ENCODE results near the gene GATD1. TPM values are rescaled to one million over a fixed set of nuclear protein-coding genes. Genes with fewer than 3 reads are reported as not detected.

Gene GATD1, protein sequence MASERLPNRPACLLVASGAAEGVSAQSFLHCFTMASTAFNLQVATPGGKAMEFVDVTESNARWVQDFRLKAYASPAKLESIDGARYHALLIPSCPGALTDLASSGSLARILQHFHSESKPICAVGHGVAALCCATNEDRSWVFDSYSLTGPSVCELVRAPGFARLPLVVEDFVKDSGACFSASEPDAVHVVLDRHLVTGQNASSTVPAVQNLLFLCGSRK
- 28.9 and 39.9 TPM in 2 replicates for total RNA-seq (2014; rRNA removed; shearing (Covaris generic))

DNA sequence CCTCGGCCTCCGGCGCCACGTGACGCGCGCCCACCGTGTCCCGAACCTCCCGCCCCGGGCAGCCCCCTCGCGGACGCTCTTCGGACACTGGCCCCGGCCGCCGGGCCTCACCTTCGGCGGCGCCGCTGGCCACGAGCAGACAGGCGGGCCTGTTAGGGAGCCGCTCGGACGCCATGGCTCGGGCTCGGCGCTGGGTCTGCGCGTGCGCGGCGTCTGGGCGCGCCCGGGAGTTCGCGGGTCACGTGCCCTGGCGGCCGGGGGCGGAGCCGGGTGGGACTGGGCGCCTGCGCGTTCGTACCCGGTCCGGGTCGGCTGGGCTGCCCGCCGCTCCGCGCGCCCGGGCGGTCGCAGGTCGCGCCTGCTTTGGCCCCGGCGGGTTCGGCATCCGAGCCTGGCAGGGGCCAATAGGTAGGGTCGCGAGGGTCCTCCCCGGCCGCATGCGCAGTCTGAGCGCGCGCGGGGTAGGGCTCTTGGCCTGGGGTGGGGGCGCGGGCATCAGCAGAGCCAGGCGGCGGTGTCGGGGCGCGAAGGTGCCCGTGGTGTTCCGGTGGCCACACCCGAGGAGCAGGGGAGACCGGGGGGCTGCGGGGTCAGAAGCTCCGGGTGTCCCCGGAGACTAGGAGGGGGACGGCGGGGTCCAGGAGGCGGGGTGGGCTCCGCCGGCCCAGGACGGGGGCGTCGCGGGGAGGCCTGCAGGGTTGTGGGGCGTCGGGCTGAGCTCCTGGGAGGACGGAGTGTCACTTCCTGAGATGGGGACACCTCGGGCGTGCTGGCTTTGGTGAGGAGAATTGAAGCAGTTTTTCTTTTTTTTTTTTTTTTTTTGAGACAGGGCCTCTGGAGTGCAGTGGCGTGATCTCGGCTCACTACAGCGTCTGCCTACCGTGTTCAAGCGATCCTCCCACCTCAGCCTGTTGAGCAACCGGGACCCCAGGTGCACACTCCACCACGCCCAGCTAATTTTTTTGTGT lies at the start of gene GATD1:
Gene GATD1 (minus strand): TSS at position 200 of the 968 bp plus-strand sequence. CDS start 25 bp downstream, at position 175.
- Histone ChIP-seq H3K36me3 (peaks cover 7% of the 10 kb centered on the region; the same call in 1 of the 2 replicates), H3K27me3 (no peaks in the 10 kb centered on the region), H3K9me3 (replicated peaks) (no peaks in the 10 kb centered on the region), H3K27ac (peak within 1 kb of the TSS; percentile 66), H3K4me3 (peak within 1 kb of the TSS; percentile 99), H3K4me1 (peaks cover 17% of the 10 kb centered on the region; the same call in 1 of the 2 replicates)
- DNase-seq, result peak; percentile 89 to 91

DNA sequence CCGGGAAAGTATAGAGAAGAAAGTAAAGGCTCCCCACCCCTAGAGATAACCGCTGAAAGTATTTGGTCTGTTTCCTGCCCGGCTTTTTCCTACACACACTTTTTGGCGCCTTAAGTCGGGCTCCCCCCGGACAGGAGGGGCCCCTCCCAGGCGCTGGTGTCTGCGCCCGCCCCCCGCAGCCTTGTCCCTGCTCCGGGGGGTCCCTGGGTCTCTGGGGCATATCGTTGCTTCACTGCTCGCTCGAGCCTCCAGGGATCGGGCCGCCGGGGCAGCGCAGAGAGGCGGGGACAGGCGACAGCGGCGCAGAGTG lies 49.5 kb upstream of the GATD1 start:
- peaks cover 33% of the 10 kb centered on the region for H3K4me1 ChIP-seq
- DNase-seq, result no peak
- H3K27ac ChIP-seq, result no peak overlapping the region
- no peaks in the 10 kb centered on the region; the same call in 1 of the 2 replicates for H3K36me3 ChIP-seq
- H3K4me3 ChIP-seq, result peak overlapping the region; percentile 54
- H3K9me3 ChIP-seq (replicated peaks), result no peaks in the 10 kb centered on the region
- H3K27me3 ChIP-seq, result no peaks in the 10 kb centered on the region

DNA sequence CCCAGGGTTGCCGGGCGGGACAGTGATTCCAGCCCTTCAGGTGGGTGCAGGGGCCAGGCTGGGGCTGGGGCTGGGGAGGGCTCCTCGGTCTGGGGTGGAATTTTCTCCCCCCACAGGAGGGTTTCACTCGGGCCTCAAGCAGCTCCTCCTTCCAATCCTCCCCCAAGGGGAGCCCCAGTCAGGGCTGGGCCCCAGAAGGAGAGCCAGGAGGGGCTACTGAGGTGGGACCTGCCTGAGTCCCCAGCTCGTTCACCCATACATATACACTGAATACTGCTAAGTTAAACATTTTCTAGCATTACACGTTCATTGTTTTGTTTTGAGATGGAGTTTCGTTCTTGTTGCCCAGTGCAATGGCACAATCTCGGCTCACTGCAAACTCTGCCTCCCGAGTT lies 48.9 kb upstream of the GATD1 start:
- no peak overlapping the region for H3K27ac ChIP-seq
- no peak overlapping the region for H3K4me3 ChIP-seq
- no peak for DNase-seq
- no peaks in the 10 kb centered on the region for H3K27me3 ChIP-seq
- H3K9me3 ChIP-seq (replicated peaks), result no peaks in the 10 kb centered on the region
- H3K4me1 ChIP-seq, result peaks cover 34% of the 10 kb centered on the region
- H3K36me3 ChIP-seq, result no peaks in the 10 kb centered on the region; the same call in 1 of the 2 replicates

DNA sequence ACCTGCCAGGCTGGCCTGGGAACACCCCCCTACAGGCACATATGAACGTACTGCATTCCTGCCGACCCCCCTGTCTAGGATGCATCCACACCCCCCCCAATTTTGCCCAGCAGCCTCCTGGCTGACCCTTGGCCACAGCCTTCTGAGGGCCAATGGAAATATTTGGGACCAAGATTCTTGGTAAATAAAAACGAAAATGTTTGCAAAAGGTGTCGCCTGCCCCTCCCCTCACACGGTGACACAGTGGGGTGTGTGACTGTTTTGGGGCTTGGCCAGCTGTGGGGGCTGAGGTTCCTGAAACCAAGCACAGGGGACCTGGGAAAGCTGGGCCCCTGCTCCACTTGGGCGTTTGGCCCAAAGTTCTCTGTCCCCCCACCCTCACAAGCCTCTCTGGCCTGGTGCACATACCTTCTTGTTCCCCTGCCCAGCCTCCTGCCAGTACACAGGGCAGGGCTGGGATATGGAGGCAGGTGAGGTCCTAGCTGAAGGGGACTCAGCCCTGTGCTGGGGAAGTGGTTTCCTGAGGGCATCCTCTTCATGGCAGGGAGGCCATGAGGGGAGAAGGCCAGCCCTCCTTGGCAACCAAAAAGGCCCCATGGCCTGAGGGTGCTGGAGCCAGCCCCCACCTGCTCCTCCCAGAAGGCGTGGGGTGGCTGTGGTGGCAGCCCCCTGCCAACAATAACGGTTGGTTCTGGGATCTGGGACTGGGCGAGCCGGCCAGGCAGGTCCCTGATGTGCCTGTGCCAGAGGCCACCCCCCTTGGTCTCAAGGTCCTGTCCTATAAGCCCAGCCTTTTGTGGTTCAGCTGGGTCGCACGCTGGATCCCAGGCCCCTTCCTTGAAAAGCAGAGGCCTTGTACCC lies 48.3 kb upstream of the GATD1 start:
- no peaks in the 10 kb centered on the region; the same call in 1 of the 2 replicates for H3K36me3 ChIP-seq
- DNase-seq, result no peak
- no peak overlapping the region for H3K27ac ChIP-seq
- H3K4me1 ChIP-seq, result peaks cover 34% of the 10 kb centered on the region
- no peaks in the 10 kb centered on the region for H3K9me3 ChIP-seq (replicated peaks)
- no peak overlapping the region for H3K4me3 ChIP-seq
- H3K27me3 ChIP-seq, result no peaks in the 10 kb centered on the region

DNA sequence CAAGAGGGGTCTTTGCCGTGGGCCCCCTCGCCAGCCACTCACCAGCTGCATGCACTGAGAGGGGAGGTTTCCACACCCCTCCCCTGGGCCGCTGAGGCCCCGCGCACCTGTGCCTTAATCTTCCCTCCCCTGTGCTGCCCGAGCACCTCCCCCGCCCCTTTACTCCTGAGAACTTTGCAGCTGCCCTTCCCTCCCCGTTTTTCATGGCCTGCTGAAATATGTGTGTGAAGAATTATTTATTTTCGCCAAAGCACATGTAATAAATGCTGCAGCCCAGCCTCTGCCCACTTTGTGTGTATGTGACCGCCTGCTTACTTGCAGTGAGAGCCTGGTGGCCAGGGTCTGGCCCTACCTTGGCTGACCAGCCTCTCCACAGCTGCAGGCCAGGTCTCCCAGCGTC lies 47.7 kb upstream of the GATD1 start:
- H3K27me3 ChIP-seq, result no peaks in the 10 kb centered on the region
- no peak overlapping the region for H3K27ac ChIP-seq
- H3K4me1 ChIP-seq, result peaks cover 32% of the 10 kb centered on the region
- no peaks in the 10 kb centered on the region; the same call in 1 of the 2 replicates for H3K36me3 ChIP-seq
- H3K9me3 ChIP-seq (replicated peaks), result no peaks in the 10 kb centered on the region
- H3K4me3 ChIP-seq, result no peak overlapping the region
- DNase-seq, result no peak

DNA sequence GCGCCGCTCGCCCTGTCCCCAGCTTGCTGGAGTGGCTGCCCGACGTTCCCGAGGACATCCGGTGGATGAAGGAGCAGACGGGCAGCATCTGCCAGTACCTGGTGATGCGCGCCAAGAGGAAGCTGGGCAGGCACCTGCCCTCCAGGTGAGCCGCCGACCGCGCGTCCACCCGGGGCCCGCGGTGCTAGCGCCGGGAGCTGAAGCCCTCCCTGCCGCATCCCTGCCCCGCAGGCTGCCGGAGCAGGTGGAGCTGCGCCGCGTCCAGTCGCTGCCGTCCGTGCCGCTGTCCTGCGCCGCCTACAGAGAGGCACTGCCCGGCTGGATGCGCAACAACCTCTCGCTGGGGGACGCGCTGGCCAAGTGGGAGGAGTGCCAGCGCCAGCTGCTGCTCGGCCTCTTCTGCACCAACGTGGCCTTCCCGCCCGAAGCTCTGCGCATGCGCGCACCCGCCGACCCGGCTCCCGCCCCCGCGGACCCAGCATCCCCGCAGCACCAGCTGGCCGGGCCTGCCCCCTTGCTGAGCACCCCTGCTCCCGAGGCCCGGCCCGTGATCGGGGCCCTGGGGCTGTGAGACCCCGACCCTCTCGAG lies 47.1 kb upstream of the GATD1 start:
- Histone ChIP-seq H3K36me3 (no peaks in the 10 kb centered on the region; the same call in 1 of the 2 replicates), H3K9me3 (replicated peaks) (no peaks in the 10 kb centered on the region), H3K4me1 (peaks cover 32% of the 10 kb centered on the region), H3K27me3 (no peaks in the 10 kb centered on the region), H3K27ac (no peak overlapping the region), H3K4me3 (no peak overlapping the region)
- DNase-seq, result no peak

DNA sequence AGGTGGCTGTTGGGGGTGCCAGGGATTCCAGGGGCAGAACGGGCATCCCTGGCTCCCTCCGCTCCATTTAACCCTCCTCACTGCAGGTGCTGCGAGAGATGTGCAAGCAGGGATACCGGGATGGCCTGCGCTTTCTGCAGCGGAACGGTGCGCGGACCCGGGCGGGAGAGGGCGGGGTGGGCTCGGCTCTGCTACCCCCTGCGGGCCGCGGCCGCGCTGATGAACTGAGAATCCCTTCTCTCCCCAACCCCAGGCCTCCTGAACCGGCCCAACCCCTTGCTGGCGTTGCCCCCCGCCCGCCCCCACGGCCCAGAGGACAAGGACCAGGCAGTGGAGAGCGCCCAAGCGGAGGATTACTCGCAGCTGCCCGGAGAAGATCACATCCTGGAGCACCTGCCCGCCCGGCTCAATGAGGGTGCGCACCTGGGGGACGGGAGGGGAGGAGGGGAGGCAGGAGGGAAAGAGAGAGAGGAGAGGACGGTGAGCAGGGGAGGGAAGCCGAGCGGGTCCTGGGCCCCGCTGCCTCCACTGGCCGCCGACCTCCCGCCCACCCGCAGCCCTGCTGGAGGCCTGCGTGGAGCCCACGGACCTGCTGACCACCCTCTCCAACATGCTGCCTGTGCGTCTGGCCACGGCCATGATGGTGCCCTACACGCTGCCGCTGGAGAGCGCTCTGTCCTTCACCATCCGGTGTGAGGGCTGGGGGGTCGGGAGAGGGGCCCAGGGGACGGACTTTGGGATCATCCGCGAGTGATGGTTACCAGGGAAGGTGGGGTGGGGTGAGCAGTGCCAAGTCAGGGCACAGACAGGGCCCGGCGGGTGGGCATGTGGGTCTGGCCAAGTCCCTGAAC lies 46.4 kb upstream of the GATD1 start:
- no peak overlapping the region for H3K4me3 ChIP-seq
- H3K4me1 ChIP-seq, result peaks cover 34% of the 10 kb centered on the region
- H3K9me3 ChIP-seq (replicated peaks), result no peaks in the 10 kb centered on the region
- no peak overlapping the region for H3K27ac ChIP-seq
- no peaks in the 10 kb centered on the region; the same call in 1 of the 2 replicates for H3K36me3 ChIP-seq
- H3K27me3 ChIP-seq, result no peaks in the 10 kb centered on the region
- DNase-seq, result no peak

DNA sequence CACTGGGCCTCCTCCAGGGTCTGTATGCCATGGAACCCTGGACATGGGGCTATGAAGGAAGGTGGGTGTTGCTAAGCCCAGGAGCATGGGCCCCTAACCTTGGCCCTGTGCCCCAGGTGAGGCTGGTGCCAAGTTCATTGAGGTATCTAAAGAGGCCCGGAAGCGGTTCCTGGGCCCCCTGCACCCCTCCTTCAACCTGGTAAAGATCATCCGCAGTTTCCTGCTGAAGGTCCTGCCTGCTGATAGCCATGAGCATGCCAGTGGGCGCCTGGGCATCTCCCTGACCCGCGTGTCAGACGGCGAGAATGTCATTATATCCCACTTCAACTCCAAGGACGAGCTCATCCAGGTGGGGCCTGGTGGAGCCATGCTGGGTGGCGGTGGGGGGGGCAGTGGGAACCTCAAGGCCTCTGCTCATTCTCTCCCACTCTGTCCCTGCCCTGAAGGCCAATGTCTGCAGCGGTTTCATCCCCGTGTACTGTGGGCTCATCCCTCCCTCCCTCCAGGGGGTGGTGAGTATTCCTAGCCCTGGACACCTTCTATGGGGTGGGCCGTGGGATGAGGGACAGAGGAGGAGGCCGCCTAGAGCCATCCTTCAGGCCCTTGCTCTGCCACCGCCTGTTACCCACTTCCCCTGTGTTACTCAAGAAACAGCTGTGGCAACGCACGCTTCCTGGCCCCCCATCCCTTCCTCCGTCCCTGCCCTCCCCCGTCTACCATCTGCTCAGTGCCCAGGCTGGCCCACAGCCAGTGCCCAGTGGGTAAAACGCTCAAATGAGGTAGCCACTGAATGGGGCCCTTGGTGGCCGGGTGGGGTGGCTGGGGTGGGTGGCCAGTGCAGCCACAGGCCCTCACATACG lies 44.5 kb upstream of the GATD1 start:
- H3K27ac ChIP-seq, result no peak overlapping the region
- no peaks in the 10 kb centered on the region; the same call in 1 of the 2 replicates for H3K36me3 ChIP-seq
- DNase-seq, result no peak
- no peaks in the 10 kb centered on the region for H3K27me3 ChIP-seq
- H3K9me3 ChIP-seq (replicated peaks), result no peaks in the 10 kb centered on the region
- H3K4me1 ChIP-seq, result peaks cover 25% of the 10 kb centered on the region
- no peak overlapping the region for H3K4me3 ChIP-seq

DNA sequence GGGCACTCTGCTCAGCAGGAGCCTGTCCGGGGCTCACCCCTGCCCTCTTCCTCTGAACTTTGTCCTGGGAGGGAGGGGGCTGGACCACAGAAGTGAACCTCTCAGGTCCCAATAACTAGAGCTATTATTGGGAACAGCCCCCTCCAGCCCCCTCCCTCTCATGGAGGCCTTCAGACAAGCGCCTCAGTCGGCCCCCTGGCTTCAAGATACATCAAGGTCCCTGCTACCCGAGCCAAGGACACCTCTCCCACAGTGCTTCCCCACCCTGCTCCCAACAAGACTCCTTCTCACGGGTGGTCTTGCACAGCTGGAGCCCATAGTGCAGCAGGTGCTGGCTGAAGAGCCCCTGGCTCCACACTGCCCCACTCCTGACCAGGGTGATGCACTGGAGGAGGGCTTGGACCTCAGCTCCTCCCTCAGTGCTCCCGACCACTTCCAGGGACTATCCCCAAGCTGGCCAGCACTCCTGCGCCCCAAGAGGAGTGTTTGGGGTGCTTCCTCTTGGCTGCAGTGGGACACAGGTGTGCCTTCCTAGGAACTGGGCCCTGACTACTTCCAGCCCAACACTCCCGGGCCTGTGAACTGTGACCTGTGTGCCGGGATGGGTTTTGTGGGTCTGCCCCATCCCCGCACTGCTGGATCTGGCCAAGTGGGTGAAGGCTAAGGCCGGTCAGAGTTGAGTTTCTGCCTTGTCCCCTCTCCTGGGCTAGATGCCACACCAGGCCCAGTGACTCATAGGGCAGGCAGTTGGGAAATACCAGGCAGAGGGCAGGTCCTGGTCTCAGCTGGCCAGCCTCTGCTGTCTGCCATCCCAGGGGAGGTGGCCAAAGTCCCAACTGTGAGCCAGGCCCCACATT lies 43.6 kb upstream of the GATD1 start:
- Histone ChIP-seq H3K4me1 (peaks cover 22% of the 10 kb centered on the region), H3K27me3 (no peaks in the 10 kb centered on the region), H3K4me3 (peak overlapping the region; percentile 89), H3K27ac (peak overlapping the region; percentile 41), H3K36me3 (no peaks in the 10 kb centered on the region; the same call in 1 of the 2 replicates), H3K9me3 (replicated peaks) (no peaks in the 10 kb centered on the region)
- DNase-seq, result no peak

DNA sequence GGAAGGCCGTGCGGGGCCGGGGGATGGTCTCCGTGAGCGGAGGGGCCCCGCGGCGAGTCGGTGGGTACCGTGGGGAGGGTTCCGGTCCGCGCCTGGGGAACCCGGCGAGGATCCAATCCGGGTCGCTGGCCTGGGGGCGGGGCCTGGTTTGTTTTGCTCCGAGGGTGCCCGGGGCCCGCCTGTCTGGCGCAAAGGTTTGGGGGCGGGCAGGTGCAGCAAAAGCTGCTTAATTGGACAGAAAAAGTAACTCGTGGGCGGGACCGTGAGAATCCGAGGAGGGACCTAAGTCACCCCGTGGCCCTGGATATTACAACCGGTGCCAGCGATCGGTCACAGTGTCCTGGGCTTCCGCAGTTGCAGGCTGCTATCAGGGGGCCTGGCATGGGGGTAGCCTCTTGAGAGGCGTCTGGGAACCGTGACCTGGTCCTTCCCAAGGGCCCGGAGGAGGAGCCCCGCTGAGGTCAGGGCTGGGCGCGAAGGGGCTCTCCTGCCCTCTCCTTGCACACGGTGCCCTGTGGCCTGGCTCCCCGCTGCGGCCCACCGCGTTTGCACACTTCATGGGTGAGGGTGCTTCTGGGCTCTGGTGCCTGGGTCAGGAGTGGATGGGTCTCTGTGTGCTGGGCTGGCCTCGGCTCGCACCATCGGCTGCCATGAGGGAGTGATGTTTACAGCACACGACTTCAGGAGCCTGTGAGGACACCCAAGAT lies 42.8 kb upstream of the GATD1 start:
- H3K9me3 ChIP-seq (replicated peaks), result no peaks in the 10 kb centered on the region
- H3K27ac ChIP-seq, result peak overlapping the region; percentile 41
- peak; percentile 86 to 87 for DNase-seq
- no peaks in the 10 kb centered on the region for H3K27me3 ChIP-seq
- H3K4me1 ChIP-seq, result peaks cover 21% of the 10 kb centered on the region
- peaks cover 1% of the 10 kb centered on the region for H3K36me3 ChIP-seq
- H3K4me3 ChIP-seq, result peak overlapping the region; percentile 89

DNA sequence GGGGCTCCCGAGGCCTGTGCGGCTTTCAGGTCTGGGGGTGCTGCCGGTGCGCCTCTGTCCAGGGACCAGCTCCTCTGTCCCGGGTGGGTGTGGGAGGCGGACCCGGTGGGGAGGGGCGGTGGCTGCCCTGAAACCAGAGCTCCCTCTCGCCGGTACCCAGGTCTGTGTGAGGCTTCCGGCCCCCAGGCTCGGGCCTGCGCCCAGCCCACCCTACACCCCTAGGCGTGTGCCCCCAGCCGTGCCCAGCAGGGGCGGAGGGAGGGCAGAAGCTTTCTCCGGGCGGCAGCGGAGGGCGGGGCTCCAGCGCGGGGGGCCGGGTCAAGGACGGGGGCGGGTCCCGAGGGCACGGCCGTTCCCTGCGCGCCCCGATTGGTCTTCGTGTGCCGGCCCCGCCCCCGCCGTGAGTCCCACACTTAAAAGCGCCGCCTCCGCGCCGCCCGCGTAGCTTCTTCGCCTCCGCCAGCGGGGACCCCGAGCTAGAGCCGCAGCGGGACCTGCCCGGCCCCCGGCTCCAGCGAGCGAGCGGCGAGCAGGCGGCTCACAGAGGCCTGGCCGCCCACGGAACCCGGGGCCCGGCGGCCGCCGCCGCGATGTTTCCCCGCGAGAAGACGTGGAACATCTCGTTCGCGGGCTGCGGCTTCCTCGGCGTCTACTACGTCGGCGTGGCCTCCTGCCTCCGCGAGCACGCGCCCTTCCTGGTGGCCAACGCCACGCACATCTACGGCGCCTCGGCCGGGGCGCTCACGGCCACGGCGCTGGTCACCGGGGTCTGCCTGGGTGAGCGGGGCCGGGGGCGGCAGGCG lies 42.0 kb upstream of the GATD1 start:
- H3K9me3 ChIP-seq (replicated peaks), result no peaks in the 10 kb centered on the region
- peak; percentile 90 to 92 for DNase-seq
- no peaks in the 10 kb centered on the region for H3K27me3 ChIP-seq
- H3K4me3 ChIP-seq, result peak overlapping the region; percentile 89
- H3K27ac ChIP-seq, result peak overlapping the region; percentile 41; the same call in 1 of the 2 replicates
- peaks cover 4% of the 10 kb centered on the region; the same call in 1 of the 2 replicates for H3K36me3 ChIP-seq
- peaks cover 19% of the 10 kb centered on the region for H3K4me1 ChIP-seq
